HepG2 (cell line): ENCODE data around the gene MVP. TPM values are rescaled to one million over a fixed set of nuclear protein-coding genes. Genes with fewer than 3 reads are reported as not detected.

Experiments used
- CC2D1A ChIP-seq: sonication (generic); formaldehyde crosslinking; IDR thresholded peaks from 2 replicates; pipeline ENCODE4 v1.8.1; 2023; ENCODE audit warnings: mild to moderate bottlenecking, missing genetic modification reagents
- MED8 ChIP-seq: sonication (generic); formaldehyde crosslinking; IDR thresholded peaks from 2 replicates; pipeline ENCODE4 v1.8.1; 2023; ENCODE audit warnings: mild to moderate bottlenecking, missing genetic modification reagents; ENCODE audit not compliant: insufficient replicate concordance
- MEIS2 ChIP-seq: sonication (generic); formaldehyde crosslinking; IDR thresholded peaks from 2 replicates; pipeline ENCODE4 v1.9.0; 2021; ENCODE audit warnings: mild to moderate bottlenecking, missing genetic modification reagents
- PAX8 ChIP-seq: sonication (generic); formaldehyde crosslinking; IDR thresholded peaks from 2 replicates; pipeline ENCODE4 v1.8.0; 2022; ENCODE audit warnings: mild to moderate bottlenecking, missing genetic modification reagents, borderline replicate concordance
- PHF5A ChIP-seq: IDR thresholded peaks from one replicate; pipeline ENCODE4 v1.6.1; 2018; ENCODE audit warnings: low read depth, missing genetic modification reagents; ENCODE audit not compliant: unreplicated experiment
- ZNF224 ChIP-seq: sonication (generic); formaldehyde crosslinking; IDR thresholded peaks from 2 replicates; pipeline ENCODE4 v1.5.0; 2020; ENCODE audit warnings: mild to moderate bottlenecking, missing genetic modification reagents
- ZNF441 ChIP-seq: sonication (generic); formaldehyde crosslinking; IDR thresholded peaks from 2 replicates; pipeline ENCODE4 v1.7.0; 2021; ENCODE audit warnings: missing genetic modification reagents, borderline replicate concordance
- polyA plus RNA-seq, 8 experiments: library from polyadenylated mRNA; depleted of rRNA in 3 of 8; stranded (reverse) in 7 of 8; unstranded in 1 of 8; fragments of >200 nt; fragmentation: Illumina TruSeq in 4 of 8; extraction: Trizol in 4 of 8; gene quantifications; 2 replicates each; pipeline versions ENCODE4 v1.2.1 to v1.2.3, GENCODE V29; 2011 to 2016; ENCODE audit warnings: low read depth in 4 of 8, missing spikeins in 1 of 8, mixed read lengths in 1 of 8; ENCODE audit not compliant: insufficient read depth in 1 of 8
- total RNA-seq, 5 experiments: library from RNA; depleted of rRNA; stranded (reverse); fragments of >200 nt; fragmentation: Illumina TruSeq; extraction: Trizol; gene quantifications; 2 replicates each; pipeline ENCODE4 v1.2.3, GENCODE V29; 2016; ENCODE audit warnings: low read depth in 1 of 5
- TF ChIP-seq, protein P1 (sequence below): sonication (generic); formaldehyde crosslinking; IDR thresholded peaks from one replicate; pipeline ENCODE4 v1.5.1; 2020; ENCODE audit warnings: mild to moderate bottlenecking, missing genetic modification reagents; ENCODE audit errors: not compliant biosample characterization
- TF ChIP-seq, protein P2 (sequence below): IDR thresholded peaks from 2 replicates; pipeline ENCODE4 v1.6.1; 2012; ENCODE audit warnings: low read length, improper control_type of control experiment
- TF ChIP-seq, protein P3 (sequence below): sonication (generic); formaldehyde crosslinking; IDR thresholded peaks from 2 replicates; pipeline ENCODE4 v1.5.0; 2020; ENCODE audit warnings: mild to moderate bottlenecking, missing genetic modification reagents, borderline replicate concordance
- TF ChIP-seq, protein P4 (sequence below): sonication (generic); formaldehyde crosslinking; IDR thresholded peaks from 2 replicates; pipeline ENCODE4 v1.4.0; 2020; ENCODE audit warnings: missing genetic modification reagents, borderline replicate concordance

MVP gene
- total and polyA plus RNA-seq, 2 of the 13 experiments (the other 11 are each of a cell fraction or from before 2014, with no cell fraction given), result 22.9 to 43.5 TPM

DNA sequence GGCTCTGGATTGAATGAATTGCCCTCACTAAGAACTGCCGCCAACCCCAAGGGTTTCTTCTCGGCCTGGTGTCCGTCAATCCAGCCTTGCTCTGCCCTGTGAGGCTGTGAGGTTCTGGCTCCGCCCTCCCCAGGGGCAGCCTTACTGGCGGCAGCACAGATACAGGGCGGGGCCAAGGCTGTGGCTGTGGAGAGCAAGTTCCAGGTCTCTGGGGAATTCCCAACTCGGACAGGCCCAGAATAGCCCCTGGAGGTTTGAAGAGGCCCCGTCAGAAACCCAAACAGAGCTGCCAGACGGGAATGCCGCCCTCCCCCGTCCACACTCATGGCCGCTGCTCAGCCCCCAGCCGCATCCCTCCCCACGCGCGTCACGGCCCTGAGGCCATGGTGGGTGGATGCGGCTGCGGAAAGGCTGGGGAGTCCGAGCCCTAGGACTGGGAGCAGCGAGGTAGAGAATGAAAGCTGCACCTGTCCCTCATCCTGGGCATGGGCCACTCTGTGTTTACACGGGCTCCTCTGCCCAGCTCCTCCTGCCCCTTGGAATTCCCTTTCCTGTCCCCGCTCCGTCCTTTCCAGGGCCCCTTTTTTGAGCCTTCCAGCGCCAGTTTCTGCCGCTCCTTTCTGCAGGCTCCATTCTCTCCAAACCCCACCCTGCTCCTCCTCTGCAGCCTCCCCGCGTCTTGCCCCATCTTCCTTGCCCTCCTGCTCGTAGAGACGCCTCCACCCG is 8.9 kb upstream of the MVP start (continued):
- TF ChIP-seq, protein P1, sequence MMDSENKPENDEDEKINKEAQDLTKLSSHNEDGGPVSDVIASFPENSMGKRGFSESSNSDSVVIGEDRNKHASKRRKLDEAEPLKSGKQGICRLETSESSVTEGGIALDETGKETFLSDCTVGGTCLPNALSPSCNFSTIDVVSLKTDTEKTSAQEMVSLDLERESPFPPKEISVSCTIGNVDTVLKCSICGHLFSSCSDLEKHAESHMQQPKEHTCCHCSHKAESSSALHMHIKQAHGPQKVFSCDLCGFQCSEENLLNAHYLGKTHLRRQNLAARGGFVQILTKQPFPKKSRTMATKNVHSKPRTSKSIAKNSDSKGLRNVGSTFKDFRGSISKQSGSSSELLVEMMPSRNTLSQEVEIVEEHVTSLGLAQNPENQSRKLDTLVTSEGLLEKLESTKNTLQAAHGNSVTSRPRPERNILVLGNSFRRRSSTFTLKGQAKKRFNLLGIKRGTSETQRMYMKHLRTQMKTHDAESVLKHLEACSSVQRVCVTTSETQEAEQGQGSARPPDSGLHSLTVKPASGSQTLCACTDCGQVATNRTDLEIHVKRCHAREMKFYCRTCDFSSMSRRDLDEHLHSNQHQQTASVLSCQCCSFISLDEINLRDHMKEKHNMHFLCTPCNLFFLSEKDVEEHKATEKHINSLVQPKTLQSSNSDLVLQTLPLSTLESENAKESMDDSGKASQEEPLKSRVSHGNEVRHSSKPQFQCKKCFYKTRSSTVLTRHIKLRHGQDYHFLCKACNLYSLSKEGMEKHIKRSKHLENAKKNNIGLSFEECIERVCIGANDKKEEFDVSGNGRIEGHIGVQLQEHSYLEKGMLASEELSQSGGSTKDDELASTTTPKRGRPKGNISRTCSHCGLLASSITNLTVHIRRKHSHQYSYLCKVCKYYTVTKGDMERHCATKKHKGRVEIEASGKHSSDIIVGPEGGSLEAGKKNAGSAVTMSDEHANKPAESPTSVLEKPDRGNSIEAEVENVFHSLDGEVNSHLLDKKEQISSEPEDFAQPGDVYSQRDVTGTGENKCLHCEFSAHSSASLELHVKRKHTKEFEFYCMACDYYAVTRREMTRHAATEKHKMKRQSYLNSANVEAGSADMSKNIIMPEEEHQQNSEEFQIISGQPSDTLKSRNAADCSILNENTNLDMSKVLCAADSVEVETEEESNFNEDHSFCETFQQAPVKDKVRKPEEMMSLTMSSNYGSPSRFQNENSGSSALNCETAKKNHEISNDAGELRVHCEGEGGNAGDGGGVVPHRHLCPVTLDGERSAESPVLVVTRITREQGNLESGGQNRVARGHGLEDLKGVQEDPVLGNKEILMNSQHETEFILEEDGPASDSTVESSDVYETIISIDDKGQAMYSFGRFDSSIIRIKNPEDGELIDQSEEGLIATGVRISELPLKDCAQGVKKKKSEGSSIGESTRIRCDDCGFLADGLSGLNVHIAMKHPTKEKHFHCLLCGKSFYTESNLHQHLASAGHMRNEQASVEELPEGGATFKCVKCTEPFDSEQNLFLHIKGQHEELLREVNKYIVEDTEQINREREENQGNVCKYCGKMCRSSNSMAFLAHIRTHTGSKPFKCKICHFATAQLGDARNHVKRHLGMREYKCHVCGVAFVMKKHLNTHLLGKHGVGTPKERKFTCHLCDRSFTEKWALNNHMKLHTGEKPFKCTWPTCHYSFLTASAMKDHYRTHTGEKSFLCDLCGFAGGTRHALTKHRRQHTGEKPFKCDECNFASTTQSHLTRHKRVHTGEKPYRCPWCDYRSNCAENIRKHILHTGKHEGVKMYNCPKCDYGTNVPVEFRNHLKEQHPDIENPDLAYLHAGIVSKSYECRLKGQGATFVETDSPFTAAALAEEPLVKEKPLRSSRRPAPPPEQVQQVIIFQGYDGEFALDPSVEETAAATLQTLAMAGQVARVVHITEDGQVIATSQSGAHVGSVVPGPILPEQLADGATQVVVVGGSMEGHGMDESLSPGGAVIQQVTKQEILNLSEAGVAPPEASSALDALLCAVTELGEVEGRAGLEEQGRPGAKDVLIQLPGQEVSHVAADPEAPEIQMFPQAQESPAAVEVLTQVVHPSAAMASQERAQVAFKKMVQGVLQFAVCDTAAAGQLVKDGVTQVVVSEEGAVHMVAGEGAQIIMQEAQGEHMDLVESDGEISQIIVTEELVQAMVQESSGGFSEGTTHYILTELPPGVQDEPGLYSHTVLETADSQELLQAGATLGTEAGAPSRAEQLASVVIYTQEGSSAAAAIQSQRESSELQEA (CRISPR knock-in tag), result peak; percentile 31
- TF ChIP-seq, protein P2, sequence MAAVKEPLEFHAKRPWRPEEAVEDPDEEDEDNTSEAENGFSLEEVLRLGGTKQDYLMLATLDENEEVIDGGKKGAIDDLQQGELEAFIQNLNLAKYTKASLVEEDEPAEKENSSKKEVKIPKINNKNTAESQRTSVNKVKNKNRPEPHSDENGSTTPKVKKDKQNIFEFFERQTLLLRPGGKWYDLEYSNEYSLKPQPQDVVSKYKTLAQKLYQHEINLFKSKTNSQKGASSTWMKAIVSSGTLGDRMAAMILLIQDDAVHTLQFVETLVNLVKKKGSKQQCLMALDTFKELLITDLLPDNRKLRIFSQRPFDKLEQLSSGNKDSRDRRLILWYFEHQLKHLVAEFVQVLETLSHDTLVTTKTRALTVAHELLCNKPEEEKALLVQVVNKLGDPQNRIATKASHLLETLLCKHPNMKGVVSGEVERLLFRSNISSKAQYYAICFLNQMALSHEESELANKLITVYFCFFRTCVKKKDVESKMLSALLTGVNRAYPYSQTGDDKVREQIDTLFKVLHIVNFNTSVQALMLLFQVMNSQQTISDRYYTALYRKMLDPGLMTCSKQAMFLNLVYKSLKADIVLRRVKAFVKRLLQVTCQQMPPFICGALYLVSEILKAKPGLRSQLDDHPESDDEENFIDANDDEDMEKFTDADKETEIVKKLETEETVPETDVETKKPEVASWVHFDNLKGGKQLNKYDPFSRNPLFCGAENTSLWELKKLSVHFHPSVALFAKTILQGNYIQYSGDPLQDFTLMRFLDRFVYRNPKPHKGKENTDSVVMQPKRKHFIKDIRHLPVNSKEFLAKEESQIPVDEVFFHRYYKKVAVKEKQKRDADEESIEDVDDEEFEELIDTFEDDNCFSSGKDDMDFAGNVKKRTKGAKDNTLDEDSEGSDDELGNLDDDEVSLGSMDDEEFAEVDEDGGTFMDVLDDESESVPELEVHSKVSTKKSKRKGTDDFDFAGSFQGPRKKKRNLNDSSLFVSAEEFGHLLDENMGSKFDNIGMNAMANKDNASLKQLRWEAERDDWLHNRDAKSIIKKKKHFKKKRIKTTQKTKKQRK, result no peak
- no peak for TF ChIP-seq MEIS2 (CRISPR knock-in tag)
- no peak for TF ChIP-seq PAX8 (CRISPR knock-in tag)
- TF ChIP-seq ZNF441, result no peak
- peak; percentile 92 for TF ChIP-seq PHF5A (CRISPR knock-in tag)
- TF ChIP-seq, protein P3, sequence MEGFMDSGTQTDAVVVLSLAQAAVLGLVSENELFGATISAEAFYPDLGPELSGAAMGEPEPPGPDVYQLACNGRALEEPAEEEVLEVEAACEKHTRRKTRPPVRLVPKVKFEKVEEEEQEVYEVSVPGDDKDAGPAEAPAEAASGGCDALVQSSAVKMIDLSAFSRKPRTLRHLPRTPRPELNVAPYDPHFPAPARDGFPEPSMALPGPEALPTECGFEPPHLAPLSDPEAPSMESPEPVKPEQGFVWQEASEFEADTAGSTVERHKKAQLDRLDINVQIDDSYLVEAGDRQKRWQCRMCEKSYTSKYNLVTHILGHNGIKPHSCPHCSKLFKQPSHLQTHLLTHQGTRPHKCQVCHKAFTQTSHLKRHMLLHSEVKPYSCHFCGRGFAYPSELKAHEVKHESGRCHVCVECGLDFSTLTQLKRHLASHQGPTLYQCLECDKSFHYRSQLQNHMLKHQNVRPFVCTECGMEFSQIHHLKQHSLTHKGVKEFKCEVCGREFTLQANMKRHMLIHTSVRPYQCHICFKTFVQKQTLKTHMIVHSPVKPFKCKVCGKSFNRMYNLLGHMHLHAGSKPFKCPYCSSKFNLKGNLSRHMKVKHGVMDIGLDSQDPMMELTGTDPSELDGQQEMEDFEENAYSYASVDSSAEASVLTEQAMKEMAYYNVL (CRISPR knock-in tag), result no peak
- 0 out of 2 replicates have a peak, but pooled peaks have one; percentile 3 for TF ChIP-seq ZNF224 (CRISPR knock-in tag)
- TF ChIP-seq, protein P4, sequence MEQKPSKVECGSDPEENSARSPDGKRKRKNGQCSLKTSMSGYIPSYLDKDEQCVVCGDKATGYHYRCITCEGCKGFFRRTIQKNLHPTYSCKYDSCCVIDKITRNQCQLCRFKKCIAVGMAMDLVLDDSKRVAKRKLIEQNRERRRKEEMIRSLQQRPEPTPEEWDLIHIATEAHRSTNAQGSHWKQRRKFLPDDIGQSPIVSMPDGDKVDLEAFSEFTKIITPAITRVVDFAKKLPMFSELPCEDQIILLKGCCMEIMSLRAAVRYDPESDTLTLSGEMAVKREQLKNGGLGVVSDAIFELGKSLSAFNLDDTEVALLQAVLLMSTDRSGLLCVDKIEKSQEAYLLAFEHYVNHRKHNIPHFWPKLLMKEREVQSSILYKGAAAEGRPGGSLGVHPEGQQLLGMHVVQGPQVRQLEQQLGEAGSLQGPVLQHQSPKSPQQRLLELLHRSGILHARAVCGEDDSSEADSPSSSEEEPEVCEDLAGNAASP (CRISPR knock-in tag), result peak; percentile 39; the same call in 1 of the 2 replicates
- no peak for TF ChIP-seq CC2D1A (CRISPR knock-in tag)
- no peak for TF ChIP-seq MED8 (CRISPR knock-in tag)
